H1 (cell line): Measurements from ENCODE around the gene MCFD2. TPM values are rescaled to one million over a fixed set of nuclear protein-coding genes. Genes with fewer than 3 reads are reported as not detected.

ENCODE experiments used
- CEBPB ChIP-seq: IDR thresholded peaks from 2 replicates; pipeline ENCODE4 v1.6.1; 2012; ENCODE audit warnings: low read depth, low read length
- polyA plus RNA-seq, 7 experiments: library from polyadenylated mRNA; depleted of rRNA in 3 of 7; stranded (reverse) in 5 of 7; unstranded in 2 of 7; fragments of >200 nt in 5 of 7; fragments of 200-250 nt in 2 of 7; gene quantifications; 1 replicate in 5 of 7; 2 replicates in 1 of 7; 4 replicates in 1 of 7; pipeline versions ENCODE4 v1.2.1 to v1.2.3, GENCODE V29; 2011 to 2013; ENCODE audit warnings: missing spikeins in 2 of 7, mixed read lengths in 2 of 7
- total RNA-seq: library from RNA; stranded (reverse); fragmentation: NEBNext Ultra II Directional; extraction: Animal tissue kit (Norgen Biotek cat#: 25700); gene quantifications from 2 replicates; pipeline ENCODE4 v1.2.1, GENCODE V29; 2021

MCFD2 gene
- total and polyA plus RNA-seq, 2 of the 8 experiments (the other 6 are each of a cell fraction or from before 2014, with no cell fraction given), result 35.2 to 76.2 TPM

DNA sequence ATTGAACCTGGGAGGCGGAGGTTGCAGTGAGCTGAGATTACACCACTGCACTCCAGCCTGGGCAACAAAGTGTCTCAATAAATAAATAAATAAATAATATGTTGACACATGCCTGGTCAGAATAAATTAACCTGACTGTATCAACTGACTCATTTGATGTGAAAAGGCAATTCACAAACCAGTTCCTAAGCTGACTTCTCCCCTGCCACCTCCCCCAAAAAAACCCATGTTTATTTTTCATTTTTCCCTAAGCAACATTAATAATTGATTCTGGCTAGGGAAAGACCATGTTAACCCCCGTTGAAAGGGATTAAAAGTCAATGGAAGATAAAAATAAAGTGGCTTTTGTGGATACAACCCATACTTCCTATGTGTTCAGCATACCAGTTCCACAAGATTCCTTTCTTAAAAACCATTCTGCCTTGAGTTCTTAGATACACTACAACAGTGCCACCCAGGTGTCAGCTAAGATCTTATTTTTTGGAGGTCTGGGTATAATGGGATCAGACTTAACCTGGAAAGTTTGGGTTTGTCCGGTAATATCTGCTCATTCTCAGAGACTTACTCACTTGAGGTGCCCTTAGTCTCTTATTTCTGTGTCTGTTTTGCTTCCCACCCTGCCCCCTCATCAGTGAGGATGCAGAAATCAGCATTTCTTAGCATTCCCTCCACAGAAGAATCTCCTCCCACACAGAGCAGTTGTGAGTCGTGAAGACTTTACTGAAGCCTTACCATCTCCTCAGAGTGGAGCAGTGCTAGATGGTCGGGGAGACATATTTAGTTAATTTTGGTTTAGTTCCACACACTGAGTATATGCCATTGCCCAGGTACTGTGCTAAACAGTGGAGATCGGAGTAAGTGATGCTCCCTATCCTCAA, 10.1 kb upstream of the MCFD2 start (continued):
- no peak for TF ChIP-seq CEBPB
